MG63 (cell line): Measurements from ENCODE around the gene CD300LF. TPM values are rescaled to one million over a fixed set of nuclear protein-coding genes. Genes with fewer than 3 reads are reported as not detected.

Experiments used
- DNase-seq: peaks from one replicate; pipeline ENCODE4 v3.0.0-alpha.2; 2020
- H3K27me3 ChIP-seq: fragments of 250-450 bp; sonication (Bioruptor Pico); 2 replicates; pipeline ENCODE4 v1.5.1; 2020; ENCODE audit warnings: mild to moderate bottlenecking, moderate library complexity
- H3K36me3 ChIP-seq: fragments of 250-450 bp; sonication (Bioruptor Pico); 2 replicates; pipeline ENCODE4 v1.5.1; 2020; ENCODE audit warnings: mild to moderate bottlenecking, moderate library complexity
- H3K4me3 ChIP-seq: fragments of 250-450 bp; sonication (Bioruptor Pico); 2 replicates; pipeline ENCODE4 v1.5.1; 2020; ENCODE audit warnings: mild to moderate bottlenecking, moderate library complexity
- H3K9me3 ChIP-seq: fragments of 250-450 bp; sonication (Bioruptor Pico); 2 replicates; pipeline ENCODE4 v1.5.1; 2020; ENCODE audit warnings: mild to moderate bottlenecking, moderate library complexity
- total RNA-seq: library from RNA; depleted of rRNA; stranded (reverse); fragments of >200 nt; shearing (Covaris generic); gene quantifications from 2 replicates; pipeline ENCODE4 v1.2.3, GENCODE V29; 2014; ENCODE audit warnings: low replicate concordance

Gene CD300LF
- total RNA-seq, 1 experiment from 2014 or later, result not detected

GRCh38 chr17:74682028-74682427, 30.7 kb downstream of the CD300LF start:
- no peaks in the 10 kb centered on the region for H3K36me3 ChIP-seq
- no peaks in the 10 kb centered on the region for H3K9me3 ChIP-seq
- peaks cover 26% of the 10 kb centered on the region for H3K27me3 ChIP-seq
- H3K4me3 ChIP-seq, result no peak overlapping the region
- no peak for DNase-seq

GRCh38 chr17:74680941-74681340, 31.8 kb downstream of the CD300LF start:
- H3K36me3 ChIP-seq, result no peaks in the 10 kb centered on the region
- no peak overlapping the region for H3K4me3 ChIP-seq
- no peaks in the 10 kb centered on the region for H3K9me3 ChIP-seq
- peaks cover 20% of the 10 kb centered on the region for H3K27me3 ChIP-seq
- DNase-seq, result no peak

- DNase-seq, result no peak
- no peaks in the 10 kb centered on the region for H3K36me3 ChIP-seq
- H3K4me3 ChIP-seq, result no peak overlapping the region
Measured at GRCh38 chr17:74680213-74680612, 32.5 kb downstream of the CD300LF start.

GRCh38 chr17:74679374-74679773, 33.3 kb downstream of the CD300LF start:
- Histone ChIP-seq H3K36me3 (no peaks in the 10 kb centered on the region), H3K9me3 (no peaks in the 10 kb centered on the region), H3K27me3 (peaks cover 30% of the 10 kb centered on the region), H3K4me3 (no peak overlapping the region)
- no peak for DNase-seq

More at GRCh38 chr17:74680213-74680612, 32.5 kb downstream of the CD300LF start:
- Histone ChIP-seq H3K9me3 (no peaks in the 10 kb centered on the region), H3K27me3 (peaks cover 27% of the 10 kb centered on the region)

- Histone ChIP-seq H3K9me3 (no peaks in the 10 kb centered on the region), H3K36me3 (no peaks in the 10 kb centered on the region), H3K4me3 (no peak overlapping the region), H3K27me3 (peaks cover 31% of the 10 kb centered on the region)
- DNase-seq, result no peak
Measured at GRCh38 chr17:74678541-74678940, 34.2 kb downstream of the CD300LF start.

GRCh38 chr17:74677558-74678466, 34.9 kb downstream of the CD300LF start:
- peak; percentile 81 for DNase-seq

GRCh38 chr17:74671031-74671771, 41.5 kb downstream of the CD300LF start:
- H3K27me3 ChIP-seq, result peaks cover 57% of the 10 kb centered on the region
- no peaks in the 10 kb centered on the region for H3K36me3 ChIP-seq
- H3K4me3 ChIP-seq, result no peak overlapping the region
- H3K9me3 ChIP-seq, result no peaks in the 10 kb centered on the region
- peak; percentile 71 for DNase-seq

More at GRCh38 chr17:74677558-74678466, 34.9 kb downstream of the CD300LF start:
- H3K27me3 ChIP-seq, result peaks cover 27% of the 10 kb centered on the region
- H3K36me3 ChIP-seq, result no peaks in the 10 kb centered on the region
- no peak overlapping the region for H3K4me3 ChIP-seq
- no peaks in the 10 kb centered on the region for H3K9me3 ChIP-seq

- H3K36me3 ChIP-seq, result no peaks in the 10 kb centered on the region
- peaks cover 57% of the 10 kb centered on the region for H3K27me3 ChIP-seq
- H3K4me3 ChIP-seq, result no peak overlapping the region
- no peak for DNase-seq
- no peaks in the 10 kb centered on the region for H3K9me3 ChIP-seq
Measured at GRCh38 chr17:74670329-74670728, 42.4 kb downstream of the CD300LF start.

GRCh38 chr17:74663561-74663960, 49.2 kb downstream of the CD300LF start:
- Histone ChIP-seq H3K4me3 (no peak overlapping the region), H3K36me3 (no peaks in the 10 kb centered on the region)

GRCh38 chr17:74659889-74660288, 52.8 kb downstream of the CD300LF start:
- Histone ChIP-seq H3K9me3 (0 out of 2 replicates have a peak, but pooled peaks cover 2% of the 10 kb centered on the region), H3K4me3 (no peak overlapping the region), H3K27me3 (peaks cover 51% of the 10 kb centered on the region), H3K36me3 (no peaks in the 10 kb centered on the region)
- no peak for DNase-seq

More at GRCh38 chr17:74663561-74663960, 49.2 kb downstream of the CD300LF start:
- H3K27me3 ChIP-seq, result peaks cover 54% of the 10 kb centered on the region
- DNase-seq, result no peak
- H3K9me3 ChIP-seq, result 0 out of 2 replicates have a peak, but pooled peaks cover 2% of the 10 kb centered on the region

GRCh38 chr17:74658620-74659019, 54.1 kb downstream of the CD300LF start:
- H3K27me3 ChIP-seq, result peaks cover 54% of the 10 kb centered on the region
- DNase-seq, result no peak
- 0 out of 2 replicates have a peak, but pooled peaks cover 2% of the 10 kb centered on the region for H3K9me3 ChIP-seq
- H3K36me3 ChIP-seq, result no peaks in the 10 kb centered on the region
- H3K4me3 ChIP-seq, result no peak overlapping the region

GRCh38 chr17:74654742-74655141, 58.0 kb downstream of the CD300LF start:
- H3K4me3 ChIP-seq, result no peak overlapping the region
- H3K9me3 ChIP-seq, result no peaks in the 10 kb centered on the region
- peaks cover 67% of the 10 kb centered on the region for H3K27me3 ChIP-seq
- no peaks in the 10 kb centered on the region for H3K36me3 ChIP-seq
- DNase-seq, result no peak

- H3K9me3 ChIP-seq, result no peaks in the 10 kb centered on the region
- H3K36me3 ChIP-seq, result no peaks in the 10 kb centered on the region
- no peak overlapping the region for H3K4me3 ChIP-seq
- peaks cover 67% of the 10 kb centered on the region for H3K27me3 ChIP-seq
- no peak for DNase-seq
Measured at GRCh38 chr17:74652020-74652419, 60.7 kb downstream of the CD300LF start.

- Histone ChIP-seq H3K4me3 (no peak overlapping the region), H3K36me3 (no peaks in the 10 kb centered on the region), H3K27me3 (peaks cover 57% of the 10 kb centered on the region), H3K9me3 (no peaks in the 10 kb centered on the region)
- no peak for DNase-seq
Measured at GRCh38 chr17:74649909-74650308, 62.8 kb downstream of the CD300LF start.

- H3K4me3 ChIP-seq, result no peak overlapping the region
- H3K9me3 ChIP-seq, result no peaks in the 10 kb centered on the region; the same call in 1 of the 2 replicates
- DNase-seq, result no peak
- no peaks in the 10 kb centered on the region for H3K36me3 ChIP-seq
- H3K27me3 ChIP-seq, result peaks cover 43% of the 10 kb centered on the region
Measured at GRCh38 chr17:74647871-74648672, 64.7 kb downstream of the CD300LF start.

- Histone ChIP-seq H3K4me3 (no peak overlapping the region), H3K36me3 (no peaks in the 10 kb centered on the region)
- DNase-seq, result no peak
Measured at GRCh38 chr17:74646231-74646630, 66.5 kb downstream of the CD300LF start.

More at GRCh38 chr17:74646231-74646630, 66.5 kb downstream of the CD300LF start:
- Histone ChIP-seq H3K27me3 (peaks cover 26% of the 10 kb centered on the region), H3K9me3 (no peaks in the 10 kb centered on the region; the same call in 1 of the 2 replicates)
